ENCODE measurements around the gene BTG2.

The BTG2 gene

DNA sequence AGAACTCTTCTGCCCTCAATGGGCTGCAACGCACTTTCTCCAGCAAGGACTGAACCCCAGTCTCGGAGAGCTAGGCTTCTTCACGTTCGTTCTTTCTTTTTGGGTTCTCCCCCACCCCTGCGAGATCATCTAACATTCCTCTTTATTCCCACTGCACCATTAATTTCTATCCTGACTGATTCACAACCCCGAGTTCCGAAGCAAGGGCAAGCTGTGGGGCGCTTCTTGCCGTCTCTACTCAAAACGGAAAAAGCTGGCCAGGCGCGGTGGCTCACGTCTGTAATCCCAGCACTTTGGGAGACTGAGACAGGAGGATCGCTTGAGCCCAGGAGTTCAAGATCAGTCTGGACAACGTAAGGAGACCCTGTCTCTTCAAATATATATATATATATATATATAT is 37.4 kb upstream of the BTG2 start:
- TF ChIP-seq, protein P1, sequence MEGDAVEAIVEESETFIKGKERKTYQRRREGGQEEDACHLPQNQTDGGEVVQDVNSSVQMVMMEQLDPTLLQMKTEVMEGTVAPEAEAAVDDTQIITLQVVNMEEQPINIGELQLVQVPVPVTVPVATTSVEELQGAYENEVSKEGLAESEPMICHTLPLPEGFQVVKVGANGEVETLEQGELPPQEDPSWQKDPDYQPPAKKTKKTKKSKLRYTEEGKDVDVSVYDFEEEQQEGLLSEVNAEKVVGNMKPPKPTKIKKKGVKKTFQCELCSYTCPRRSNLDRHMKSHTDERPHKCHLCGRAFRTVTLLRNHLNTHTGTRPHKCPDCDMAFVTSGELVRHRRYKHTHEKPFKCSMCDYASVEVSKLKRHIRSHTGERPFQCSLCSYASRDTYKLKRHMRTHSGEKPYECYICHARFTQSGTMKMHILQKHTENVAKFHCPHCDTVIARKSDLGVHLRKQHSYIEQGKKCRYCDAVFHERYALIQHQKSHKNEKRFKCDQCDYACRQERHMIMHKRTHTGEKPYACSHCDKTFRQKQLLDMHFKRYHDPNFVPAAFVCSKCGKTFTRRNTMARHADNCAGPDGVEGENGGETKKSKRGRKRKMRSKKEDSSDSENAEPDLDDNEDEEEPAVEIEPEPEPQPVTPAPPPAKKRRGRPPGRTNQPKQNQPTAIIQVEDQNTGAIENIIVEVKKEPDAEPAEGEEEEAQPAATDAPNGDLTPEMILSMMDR (conservative IDR thresholded peaks at IDR 0.05; ENCODE audit: low read depth) = no peak
- no peak for DNase-seq (ENCODE audit: low spot score)
- CTCF ChIA-PET = interaction anchor here (0.6 to 7.3 kb wide), 104 partner anchors 10 to 1508 kb away, joined by 3 to 291 read pairs (median 4); partner anchors contain the start of genes BTG2, CHI3L1, MYBPH and MYOG
- POLR2A ChIA-PET (ENCODE audit: low non-redundant PET) = no interaction called here
- H3K27ac ChIP-seq = peak overlapping the region; percentile 63

DNA sequence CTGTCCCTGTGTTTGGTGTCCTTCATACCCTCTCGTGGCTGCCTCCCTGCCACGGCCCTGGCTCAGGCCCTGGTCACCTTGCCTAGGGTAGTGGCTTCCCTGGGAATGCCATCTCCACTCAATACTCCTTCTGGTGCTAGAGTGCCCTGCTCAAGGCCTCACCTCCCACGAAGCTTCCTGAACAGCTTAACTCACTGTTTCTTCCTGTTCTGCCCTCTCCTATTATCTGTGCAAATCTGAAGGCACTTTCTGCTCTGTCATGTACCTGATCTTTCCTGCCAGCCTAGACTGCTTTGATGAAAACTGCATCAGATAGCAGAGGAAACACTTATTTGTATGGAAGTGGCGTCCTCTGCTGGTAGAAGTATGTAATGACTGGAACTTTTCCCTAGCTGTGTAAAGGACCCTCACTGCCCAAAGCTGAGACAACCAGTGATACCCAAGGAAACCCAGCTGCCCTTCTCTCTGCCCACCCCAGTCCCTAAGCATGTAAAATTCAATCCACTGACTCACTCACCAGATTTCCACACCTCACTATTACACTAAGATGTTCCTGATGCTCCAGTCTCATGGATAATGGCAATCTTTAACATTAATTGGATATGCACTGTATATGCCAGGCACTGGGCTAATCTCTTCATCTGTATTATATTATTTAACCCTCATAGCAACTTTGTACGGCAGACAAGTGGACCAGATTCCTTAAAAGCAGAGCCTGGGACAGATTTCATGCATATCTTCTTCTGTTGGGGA is 36.2 kb upstream of the BTG2 start:
- DNase-seq (ENCODE audit: low spot score) = peak; percentile 80
- TF ChIP-seq, protein P1 (conservative IDR thresholded peaks at IDR 0.05; ENCODE audit: low read depth) = peak; percentile 95
- POLR2A ChIA-PET (ENCODE audit: low non-redundant PET) = no interaction called here
- CTCF ChIA-PET = interaction anchor here (0.6 to 7.3 kb wide), 39 partner anchors 9 to 1733 kb away, joined by 3 to 291 read pairs (median 4); partner anchors contain the start of gene BTG2
- peak overlapping the region; percentile 52 for H3K27ac ChIP-seq

DNA sequence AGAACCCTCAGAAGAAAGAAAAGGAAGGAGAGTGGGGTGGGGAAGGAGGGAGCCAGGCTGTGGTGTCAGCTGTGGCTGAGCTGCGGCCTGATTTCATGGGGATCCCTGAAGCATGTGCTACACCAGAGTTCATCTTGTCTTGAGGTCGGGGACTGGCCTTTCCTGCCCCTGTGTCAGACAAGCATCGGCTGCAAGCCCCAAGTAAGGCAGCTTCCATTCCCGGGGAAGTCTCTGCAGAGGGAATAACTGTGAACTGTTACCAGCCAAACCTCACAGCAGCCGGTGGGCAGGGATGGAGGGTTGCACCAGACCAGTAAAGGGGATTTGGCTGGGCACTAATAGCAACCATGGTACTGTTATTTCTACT is 35.7 kb upstream of the BTG2 start:
- TF ChIP-seq, protein P1 (conservative IDR thresholded peaks at IDR 0.05; ENCODE audit: low read depth) = no peak
- no peak for DNase-seq (ENCODE audit: low spot score)
- POLR2A ChIA-PET (ENCODE audit: low non-redundant PET) = no interaction called here
- H3K27ac ChIP-seq = no peak overlapping the region
- CTCF ChIA-PET = interaction anchor here (0.6 to 7.3 kb wide), 32 partner anchors 8 to 1734 kb away, joined by 3 to 291 read pairs (median 4); partner anchors contain the start of gene BTG2

DNA sequence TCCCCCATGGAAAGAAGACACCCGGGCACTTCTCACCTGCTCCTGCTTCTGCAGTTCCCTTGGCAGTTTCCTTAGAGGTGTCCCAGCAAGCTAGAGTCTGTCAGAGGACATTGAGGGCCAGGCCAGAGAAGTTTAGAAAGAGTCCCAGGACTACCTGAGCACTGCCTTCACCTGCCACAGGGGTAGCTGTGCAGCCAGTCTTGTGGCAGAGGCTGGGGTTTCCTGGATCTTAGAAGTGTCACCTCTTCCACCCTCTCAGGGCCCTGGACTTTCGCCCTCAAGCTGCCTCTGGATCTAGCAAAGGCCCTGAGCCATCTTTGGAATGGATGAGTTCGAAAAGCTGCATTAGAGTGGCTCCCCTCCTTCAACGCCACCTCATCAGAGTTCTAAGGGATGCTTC is 34.9 kb upstream of the BTG2 start:
- no peak for DNase-seq (ENCODE audit: low spot score)
- ChIA-PET POLR2A (ENCODE audit: low non-redundant PET) (no interaction called here), CTCF (interaction anchor here (0.5 to 7.3 kb wide), 10 partner anchors 36 to 500 kb away, joined by 3 to 291 read pairs (median 7); no protein-coding TSS in a partner anchor)
- TF ChIP-seq, protein P1 (conservative IDR thresholded peaks at IDR 0.05; ENCODE audit: low read depth) = no peak
- no peak overlapping the region for H3K27ac ChIP-seq

DNA sequence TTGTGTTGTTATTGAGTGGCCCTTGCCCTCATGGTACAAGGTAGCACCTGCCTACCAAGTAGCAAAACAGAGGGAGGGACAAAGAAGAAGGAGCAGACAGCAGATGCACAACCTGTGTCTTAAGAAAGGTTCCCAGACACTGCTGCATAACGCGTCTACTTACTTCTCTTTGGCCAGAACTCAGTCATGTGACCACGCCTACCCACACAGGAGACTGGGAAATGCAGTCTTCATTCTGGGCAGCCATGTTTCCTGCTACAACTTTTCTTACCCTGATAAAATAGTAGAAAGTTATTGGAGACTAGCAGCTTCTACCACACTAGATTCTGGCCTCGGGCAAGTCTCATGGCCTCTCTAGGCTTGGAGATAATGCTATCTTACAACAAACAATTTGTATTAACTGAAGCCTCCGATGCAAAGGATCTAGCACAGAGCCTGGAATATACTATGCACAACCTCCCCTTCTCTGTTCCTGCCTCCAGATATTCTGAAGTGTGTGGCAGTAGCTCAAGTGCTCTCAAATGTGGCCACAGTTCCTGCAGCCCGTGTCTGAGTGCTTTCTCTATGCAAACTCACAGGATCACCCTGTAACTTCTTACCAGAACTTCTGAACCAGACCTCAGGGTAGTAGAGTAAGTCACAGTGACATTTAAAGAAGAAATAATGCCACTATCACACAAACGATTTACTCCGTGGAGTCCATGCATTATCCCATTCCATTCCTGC is 34.1 kb upstream of the BTG2 start:
- no peak overlapping the region for H3K27ac ChIP-seq
- no peak for DNase-seq (ENCODE audit: low spot score)
- TF ChIP-seq, protein P1 (conservative IDR thresholded peaks at IDR 0.05; ENCODE audit: low read depth) = no peak
- ChIA-PET CTCF (interaction anchor here (0.5 to 7.3 kb wide), 7 partner anchors 55 to 499 kb away, joined by 3 to 291 read pairs (median 7); no protein-coding TSS in a partner anchor), POLR2A (ENCODE audit: low non-redundant PET) (no interaction called here)

DNA sequence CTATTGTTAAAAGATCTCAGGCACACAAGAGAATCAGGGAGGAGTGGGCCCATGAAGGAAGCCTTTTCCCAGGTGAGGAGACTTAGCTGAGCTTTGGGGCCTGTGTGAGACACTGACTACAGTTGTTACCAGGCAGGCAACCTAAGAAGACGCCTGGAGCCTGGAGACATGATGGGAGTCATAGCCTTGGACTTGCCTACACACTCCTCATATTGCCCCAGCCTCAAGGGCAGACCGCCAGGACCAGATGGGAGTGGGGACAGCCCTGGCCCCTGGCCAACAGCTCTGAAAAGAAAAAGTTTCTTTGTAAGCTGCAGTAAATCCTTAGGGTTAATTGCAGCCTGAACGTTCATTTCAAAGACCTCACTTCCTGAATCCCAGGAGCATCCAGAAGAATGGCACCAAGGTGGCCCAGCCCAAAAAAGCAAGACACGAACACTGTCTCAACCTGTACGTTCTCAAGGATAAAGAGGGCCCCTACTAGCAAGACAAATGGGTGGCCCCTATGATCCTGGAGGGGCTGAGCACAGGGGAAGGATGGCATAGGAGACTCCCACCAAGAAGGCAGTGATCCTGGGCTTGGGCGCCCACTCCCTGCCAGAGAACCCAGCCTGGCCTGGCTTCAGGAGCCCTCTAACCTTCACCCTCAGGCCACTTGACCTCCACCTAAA is 33.2 kb upstream of the BTG2 start:
- TF ChIP-seq, protein P1 (conservative IDR thresholded peaks at IDR 0.05; ENCODE audit: low read depth) = no peak
- DNase-seq (ENCODE audit: low spot score) = no peak
- ChIA-PET CTCF (interaction anchor here (0.6 to 7.3 kb wide), 13 partner anchors 12 to 253 kb away, joined by 3 to 291 read pairs (median 8); no protein-coding TSS in a partner anchor), POLR2A (ENCODE audit: low non-redundant PET) (no interaction called here)
- H3K27ac ChIP-seq = no peak overlapping the region

All from RWPE1 (cell line).